Renal cortex interstitium (tissue), 15 donors: ENCODE results near the gene GRIN2B. TPM values are rescaled to one million over a fixed set of nuclear protein-coding genes. Genes with fewer than 3 reads are reported as not detected.

Experiments used
- DNase-seq, 11 donors: peaks; one replicate each; pipeline ENCODE4 v3.0.0-alpha.2; 2013; ENCODE audit warnings: low read depth in 9 of 11, low spot score in 4 of 11; ENCODE audit errors: extremely low read depth in 1 of 11
- long read RNA-seq, 16 experiments: transcript quantifications; one replicate each; lab custom pipeline, GENCODE V29; 2026
- polyA plus RNA-seq, 3 donors: library from polyadenylated mRNA; unstranded; fragments of 120-200 nt; gene quantifications; one replicate each; pipeline ENCODE4 v1.2.1, GENCODE V29; 2013; ENCODE audit not compliant: insufficient read length in 3 of 3

GRIN2B gene
- 1 to 10 TPM in 2 of 3 donors, under 1 TPM in 1; 0.79 to 2.5 (median 1.0) TPM for polyA plus RNA-seq
- long read RNA-seq, donor 1 = 0 reads
- long read RNA-seq, donor 2 = 0 reads
- long read RNA-seq, donor 3 = 0 reads
- long read RNA-seq, donor 4 = 0 reads
- long read RNA-seq, donor 5 = 0 reads
- long read RNA-seq, donor 6 = 0 reads
- long read RNA-seq, donor 7 = 0 reads
- long read RNA-seq, donor 8 = 0 reads
- long read RNA-seq, donor 9 = 0 reads
- long read RNA-seq, donor 10 = 0 reads
- long read RNA-seq, donor 11 = 0 reads
- long read RNA-seq, donor 12 = 0 reads
- long read RNA-seq, donor 13 = 0 reads
- long read RNA-seq, donor 14 = 0 reads
- long read RNA-seq, donor 15 = 0 reads
- long read RNA-seq, donor 16 = 0 reads

DNA sequence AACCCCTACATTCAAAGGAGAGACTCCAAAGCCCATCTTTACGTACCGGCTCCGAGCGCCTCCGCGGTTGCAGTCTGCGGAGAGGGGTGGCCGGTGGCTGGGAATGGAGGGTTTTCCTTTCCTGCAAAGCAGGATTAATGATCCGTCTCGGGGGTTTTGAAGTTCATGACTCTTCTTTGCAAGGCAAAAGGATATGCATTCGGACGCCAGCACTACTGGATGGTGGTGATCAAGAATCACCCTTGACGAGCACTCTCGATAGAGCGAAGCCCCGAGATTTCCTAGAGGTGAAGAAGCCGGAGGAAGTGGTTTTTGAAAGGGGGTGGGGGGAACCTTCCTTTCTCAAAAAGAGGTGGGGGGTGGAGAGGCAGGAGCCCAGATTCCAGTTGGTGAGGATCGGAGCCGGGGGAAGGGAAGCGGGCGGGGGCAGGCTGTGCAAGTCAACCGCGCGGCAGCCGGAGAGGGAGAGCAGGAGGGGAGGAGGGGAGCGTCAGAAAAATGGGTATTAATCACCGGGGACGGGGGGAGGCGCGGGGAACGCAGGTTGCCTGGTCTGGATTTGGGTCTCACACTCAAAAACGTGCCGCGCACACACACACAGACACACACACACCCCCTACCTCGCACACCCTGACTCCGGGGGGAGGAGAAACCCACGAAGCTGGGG lies at the start of gene GRIN2B:
GRIN2B (minus strand) TSS at position 307 of the 667 bp plus-strand sequence. CDS start 115,394 bp downstream, outside the sequence.
- DNase-seq = peak in 7 of 11 donors; percentile 28 to 52 (median 45)

DNA sequence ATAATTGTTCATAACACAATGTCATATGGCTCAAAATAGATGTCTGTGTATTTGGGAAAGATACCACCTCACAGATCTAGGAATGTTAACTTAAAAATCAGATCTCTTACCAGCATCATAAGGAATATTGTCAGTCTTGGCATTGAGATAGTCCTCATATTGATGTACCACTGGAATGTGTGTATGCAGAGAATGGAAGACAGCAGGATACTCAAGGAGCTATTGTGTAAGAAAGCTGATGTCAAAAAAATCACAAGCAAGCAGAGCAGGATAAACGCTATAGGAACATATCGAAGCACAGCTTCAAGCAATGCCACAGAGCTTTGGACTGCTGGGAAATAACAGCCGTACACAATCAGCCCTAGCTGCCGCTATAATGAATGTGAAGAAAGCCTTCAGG lies 45.1 kb upstream of the GRIN2B start:
- DNase-seq = no peak

DNA sequence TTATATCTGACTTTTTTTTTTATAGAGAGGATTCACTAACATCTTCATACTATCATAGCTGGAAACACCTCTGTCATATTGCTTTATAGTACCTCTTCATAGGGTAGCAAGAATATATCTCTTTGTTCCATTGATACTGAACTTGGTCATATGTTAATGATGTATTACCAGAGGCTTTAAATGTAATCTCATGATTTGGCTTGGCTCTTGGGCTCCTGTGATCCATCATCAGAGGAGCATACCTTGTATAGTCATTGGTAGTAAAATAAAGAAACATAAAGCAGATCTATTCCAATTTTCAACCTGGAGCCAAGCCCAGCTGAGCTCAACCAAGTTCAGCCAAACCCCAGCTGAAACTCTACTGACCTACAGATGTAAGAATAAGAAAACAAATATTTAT lies 43.2 kb upstream of the GRIN2B start:
- no peak for DNase-seq

DNA sequence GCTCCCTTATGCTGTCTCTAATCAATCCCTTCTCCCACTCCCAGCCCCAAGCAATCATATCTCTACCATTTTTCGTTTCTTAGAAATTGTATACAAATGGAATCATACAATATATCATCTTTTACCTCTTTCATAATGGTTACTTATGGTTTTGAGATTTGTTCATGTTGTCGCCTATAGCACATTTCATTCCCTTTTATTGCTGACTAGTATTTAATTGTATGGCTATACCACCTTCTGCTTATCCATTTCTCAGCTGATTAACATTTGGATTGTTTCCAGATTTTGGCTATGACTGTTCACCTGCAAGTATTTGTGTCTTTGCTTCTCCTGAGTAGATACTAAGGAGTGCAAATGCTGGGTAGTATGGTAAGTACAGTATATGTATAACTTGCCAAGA lies 36.7 kb upstream of the GRIN2B start:
- DNase-seq = no peak

DNA sequence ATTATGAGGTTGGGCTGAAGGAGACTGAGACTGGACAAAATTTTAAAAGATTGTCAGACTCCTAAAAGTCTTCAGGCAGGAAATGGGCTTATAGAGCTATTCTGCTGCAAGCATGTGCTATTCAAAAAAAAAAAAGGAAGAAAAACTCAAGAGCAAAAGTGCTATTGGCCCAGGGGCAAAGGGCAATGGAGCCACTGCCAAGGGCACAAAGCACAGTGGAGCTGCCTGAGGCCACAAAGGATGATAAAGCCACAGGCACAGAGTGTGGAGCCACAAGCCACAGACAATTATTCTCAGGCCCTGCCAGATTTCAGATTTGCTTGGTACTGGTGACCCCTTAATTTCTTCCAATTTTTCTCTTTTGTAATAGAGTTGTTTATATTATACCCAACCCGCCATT lies 29.6 kb upstream of the GRIN2B start:
- no peak for DNase-seq

DNA sequence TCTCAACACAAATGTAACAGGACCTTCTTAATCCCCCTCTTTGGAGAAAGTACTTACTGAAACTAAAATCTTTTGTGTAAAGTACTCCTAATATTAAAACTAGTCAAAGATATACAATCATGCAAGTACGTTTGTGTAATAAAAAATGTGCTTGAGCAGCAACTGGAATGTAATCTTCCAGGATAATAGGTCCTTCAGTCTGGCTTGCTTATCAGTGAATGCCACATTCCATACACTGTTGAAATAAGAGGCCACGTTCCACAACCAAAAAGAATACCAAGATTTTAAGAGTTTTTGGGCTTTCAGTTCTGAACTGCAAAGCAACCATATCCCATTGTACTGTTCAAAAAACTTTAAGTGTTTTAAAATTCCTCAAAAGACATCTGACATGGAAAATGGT lies 26.2 kb upstream of the GRIN2B start:
- DNase-seq = no peak

DNA sequence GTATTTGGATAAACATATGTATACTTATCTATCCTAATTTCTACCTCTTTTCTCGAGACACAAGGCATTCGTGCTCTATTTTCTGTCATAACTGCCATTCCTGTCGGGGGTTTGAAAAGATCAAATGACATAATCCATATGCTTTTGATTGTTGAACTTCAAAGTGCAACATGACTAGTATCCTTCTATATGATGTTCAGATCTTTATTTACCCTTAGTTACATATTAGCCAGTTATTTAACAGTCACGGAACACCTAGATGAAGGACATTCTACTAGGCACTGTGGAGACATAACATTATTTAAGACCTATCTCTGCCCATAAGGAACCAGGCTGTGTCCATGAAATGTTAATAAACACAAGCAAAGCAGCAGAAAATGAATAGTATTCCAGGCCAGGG lies 11.2 kb upstream of the GRIN2B start:
- no peak for DNase-seq

DNA sequence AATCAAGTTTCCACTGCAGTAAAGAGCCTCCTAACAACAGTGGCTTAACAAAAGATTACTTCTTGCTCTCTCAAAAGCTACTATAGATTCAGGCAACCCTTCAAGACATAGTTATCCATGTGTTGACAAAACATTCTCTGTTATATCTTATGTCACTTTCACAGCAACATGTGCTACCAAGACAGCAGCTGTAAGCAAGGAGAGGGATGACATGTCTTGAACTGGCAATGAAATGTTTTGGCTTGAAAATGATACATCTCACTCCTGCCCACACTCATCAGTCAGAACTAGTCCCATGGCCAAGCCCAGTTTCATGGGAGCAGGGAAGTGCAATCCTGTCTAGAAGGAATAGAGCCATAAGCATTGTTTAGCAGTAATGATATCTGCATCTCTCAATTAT lies 10.7 kb upstream of the GRIN2B start:
- no peak for DNase-seq

DNA sequence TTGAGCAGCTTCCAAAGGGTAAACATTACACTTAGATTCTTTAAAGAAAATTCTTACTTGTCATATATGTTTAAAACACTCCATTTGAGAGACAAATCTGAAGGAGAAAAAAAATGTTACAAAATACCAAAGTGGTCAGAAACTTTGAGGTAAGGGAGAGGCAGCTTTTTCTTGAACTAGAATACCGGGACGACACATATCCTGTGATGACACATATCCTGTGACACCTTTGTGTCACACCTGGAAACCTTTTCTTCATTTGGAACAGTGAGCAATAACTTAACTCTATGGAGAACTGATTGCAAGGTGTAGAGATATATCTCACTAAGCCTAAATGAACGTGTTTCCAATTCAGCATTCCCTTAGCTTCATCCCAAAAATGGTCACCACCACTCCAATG lies 4.6 kb upstream of the GRIN2B start:
- DNase-seq = no peak

DNA sequence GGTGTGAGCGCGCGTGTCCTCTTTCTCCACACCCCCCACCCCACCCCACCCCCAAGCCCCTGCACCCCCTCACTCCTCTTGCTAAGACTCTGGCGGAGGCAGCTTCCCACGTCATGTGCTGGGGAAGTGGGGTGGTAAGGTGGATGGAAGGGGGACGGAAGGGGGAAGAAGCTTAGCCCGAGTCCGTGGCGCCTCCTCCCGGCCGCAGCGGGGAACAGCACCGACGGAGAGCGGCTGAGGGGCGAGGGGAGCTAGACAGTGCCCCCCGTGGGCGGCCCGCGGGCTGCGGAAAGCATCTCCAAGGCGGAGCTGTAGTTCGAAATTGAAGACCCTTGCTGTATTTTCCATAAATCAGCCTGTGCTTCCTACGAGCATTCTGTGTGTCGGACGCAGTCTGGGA lies 588 bp upstream of the GRIN2B start:
- DNase-seq = peak in 4 of 11 donors; percentile 27 to 42 (median 36)

DNA sequence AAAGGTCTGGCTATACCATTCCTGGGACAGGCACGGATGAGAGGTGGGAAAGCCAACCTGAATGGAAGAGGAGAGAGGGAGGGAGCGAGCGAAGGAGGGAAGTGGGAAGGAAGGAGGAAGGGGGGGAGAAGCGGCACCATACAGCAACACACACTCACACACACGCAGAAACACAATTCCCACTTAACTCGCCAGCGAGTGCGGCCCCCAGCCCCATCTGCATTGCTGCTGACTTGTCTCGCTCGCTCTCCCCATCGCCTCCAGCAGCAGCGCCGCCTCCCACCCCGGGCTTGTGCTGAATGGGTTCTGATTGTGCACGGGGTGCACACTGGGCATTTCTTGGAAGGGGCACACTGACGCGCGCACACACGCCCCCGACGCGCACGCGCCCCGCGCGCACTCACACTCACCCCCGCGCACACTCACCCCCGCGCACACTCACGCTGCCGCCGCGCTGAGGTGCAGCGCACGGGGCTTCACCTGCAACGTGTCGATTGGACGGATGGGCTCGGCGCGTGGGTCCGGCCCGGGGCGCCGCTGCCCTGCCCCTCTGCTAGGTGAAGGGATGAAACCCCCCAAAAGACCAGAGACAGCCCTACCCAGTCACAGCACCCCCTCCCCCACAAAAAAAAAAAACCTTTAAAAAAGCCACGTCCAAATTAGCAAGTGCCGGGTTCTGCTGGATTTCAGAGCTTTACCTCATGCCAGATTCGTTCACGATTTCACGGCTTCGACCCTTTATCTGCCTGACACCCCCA lies 685 bp downstream of the GRIN2B start:
- peak in 3 of 11 donors; percentile 19 to 37 (median 25) for DNase-seq

DNA sequence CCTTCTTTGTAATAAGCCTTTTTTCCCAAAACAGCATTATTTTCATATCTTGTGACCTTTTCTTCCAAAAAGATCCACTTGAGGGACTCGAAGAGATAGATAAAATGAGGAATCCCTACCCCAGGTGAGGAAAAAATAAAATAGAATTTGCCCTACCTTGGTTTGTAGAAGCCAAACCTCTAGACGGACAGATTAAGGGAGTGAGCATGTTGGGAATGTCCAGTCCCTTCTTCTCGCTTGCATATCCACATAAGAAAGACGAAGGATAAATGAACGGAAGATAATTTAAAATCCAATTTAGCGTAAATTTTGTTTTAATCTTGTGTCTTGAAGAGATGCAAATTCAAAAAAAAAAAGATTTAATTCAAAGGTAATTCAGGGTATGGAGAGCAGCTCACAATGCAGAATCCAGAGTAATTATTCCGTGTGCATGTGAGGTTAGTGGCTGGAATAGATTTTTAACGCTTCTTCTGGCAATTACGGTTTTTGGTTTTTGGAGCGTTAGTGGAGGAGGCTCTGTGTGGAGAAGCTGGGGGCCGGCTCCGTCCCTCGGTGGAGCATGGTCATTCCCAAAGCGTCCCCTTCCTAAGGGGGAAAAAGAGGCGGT lies 1.5 kb downstream of the GRIN2B start:
- no peak for DNase-seq

DNA sequence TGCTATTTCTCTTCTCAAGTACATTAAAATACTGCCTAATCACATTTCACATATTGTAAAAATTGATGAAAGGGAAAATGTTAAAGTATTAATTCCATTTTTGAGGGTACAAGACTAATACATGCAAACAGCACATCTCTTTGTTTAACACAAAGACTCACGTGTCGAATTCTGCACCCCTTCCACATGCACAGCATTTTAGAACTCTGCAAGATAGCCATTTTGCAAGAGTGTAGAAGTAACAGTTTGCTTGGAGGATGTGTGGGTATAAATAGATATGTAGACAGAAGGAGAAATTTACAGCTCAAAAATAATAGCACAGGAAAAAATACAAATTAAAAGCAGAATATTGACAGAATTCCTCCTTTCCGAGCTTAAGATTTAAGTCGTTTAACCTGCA lies 2.5 kb downstream of the GRIN2B start:
- no peak for DNase-seq

DNA sequence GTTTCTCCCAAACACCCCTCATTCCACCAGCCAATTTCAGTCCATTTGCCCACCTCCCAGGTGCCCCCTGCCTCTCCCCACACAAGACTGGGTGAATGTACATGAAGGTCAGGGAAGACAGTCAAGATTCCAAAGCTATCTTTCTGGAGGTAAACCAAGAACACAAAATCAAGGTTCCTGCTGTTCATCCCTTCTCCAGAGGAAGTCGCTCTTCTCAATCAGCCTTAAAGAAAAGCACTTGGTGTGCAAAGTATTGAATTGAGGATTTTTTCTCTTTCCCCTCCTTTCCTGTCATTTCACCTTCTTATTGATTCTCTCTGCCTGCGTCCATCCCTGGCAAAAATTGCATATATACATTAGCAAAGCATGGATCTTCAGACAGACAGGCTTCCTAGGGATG lies 4.5 kb downstream of the GRIN2B start:
- DNase-seq = no peak

DNA sequence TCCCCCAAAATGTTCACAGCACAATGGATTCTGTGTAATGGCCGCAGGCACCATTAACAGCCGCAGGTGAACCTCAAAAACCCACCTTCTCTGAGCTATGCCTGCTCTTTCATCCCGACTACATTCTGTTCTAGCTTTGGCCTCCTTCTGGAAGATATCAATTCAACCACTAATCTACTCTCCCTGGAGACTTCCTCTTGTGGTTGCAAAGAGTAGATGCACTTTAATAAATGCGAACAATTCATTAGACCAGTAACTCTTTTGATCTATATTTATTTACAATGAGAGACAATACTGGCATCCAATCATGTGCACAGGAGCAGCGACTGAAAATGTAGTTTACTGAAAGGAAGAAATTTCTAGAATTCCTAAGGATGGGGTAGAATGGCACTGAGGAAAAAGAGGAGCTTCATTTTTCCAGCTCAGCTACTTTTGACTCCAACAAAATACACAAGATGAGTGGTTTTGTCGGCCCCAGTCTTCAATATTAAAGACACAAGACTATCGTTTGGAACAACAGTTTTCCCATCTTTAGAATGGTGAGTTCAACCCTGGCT lies 5.3 kb downstream of the GRIN2B start:
- no peak for DNase-seq

DNA sequence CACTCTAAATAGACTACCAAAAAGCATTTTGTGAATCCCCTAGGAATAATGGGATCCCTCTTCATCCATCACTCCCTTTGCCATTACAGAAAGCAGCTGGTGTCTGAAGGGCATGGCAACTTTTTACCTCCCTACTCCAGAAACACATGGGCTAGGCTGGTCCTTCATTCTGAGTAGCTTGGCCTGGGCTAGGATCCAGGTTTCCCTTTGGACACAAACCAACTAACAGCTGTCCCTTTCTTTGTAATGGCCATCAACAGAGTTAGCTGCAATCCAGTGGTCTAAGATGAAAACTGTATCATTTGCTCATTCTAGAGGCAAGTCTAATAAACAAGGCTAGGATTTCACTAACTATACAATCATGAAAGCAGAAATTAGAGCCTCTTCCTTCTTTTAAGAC lies 7.4 kb downstream of the GRIN2B start:
- no peak for DNase-seq

DNA sequence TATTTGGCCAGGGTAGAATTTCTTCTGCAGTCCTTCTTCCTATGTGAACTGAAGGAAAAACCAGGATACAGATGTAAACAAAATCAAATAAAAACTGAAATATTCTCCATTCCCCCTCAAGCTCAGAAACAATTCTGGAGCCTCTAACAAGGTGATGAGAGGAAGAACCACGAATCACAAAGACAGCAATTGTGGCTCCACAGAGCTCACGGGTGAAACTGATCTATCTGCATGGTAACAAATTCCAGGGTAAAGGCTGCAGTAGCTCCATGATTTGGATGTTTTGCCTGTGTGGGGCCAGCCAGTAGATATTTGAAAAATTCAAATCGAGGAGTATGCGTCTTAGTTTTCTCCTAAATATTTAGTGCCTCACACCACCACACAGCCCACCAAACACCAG lies 10.6 kb downstream of the GRIN2B start:
- DNase-seq = no peak

DNA sequence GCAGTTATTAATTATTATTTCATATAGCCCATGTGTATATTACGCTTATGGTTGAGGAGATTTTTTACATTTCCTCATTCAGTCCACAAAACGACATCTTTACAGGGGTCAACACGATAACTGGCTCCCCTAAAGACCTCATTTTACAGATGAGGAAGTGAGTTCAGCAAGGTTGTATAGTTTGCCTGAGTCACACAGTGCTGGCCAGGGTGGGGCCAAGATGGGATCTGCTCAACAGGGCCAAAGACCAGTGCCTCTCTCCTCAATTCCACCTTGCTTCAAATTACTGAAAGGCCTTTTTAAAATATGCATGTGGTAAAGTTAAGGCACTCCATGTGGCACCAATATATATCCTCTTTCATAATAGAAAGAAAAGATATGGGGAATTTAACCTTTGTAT lies 13.1 kb downstream of the GRIN2B start:
- no peak for DNase-seq

DNA sequence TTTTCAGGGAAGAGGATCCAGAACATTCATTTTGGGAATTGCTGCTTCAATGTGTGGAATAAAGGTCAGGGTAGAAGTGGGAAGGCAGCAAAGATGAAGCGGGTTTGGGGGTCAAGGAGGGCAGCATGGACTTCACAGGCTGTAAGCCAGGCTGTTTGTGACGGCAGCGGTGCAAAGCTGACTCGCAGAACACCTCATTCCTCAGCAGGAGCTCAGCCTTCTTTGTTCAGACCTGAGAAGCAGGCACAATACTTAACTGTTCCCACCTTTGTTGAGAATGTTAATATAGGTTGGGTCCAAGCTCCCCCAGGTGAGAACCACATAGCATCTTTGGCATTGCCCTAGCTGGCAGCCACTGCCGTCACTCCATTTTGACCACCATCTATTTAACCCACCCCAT lies 16.7 kb downstream of the GRIN2B start:
- DNase-seq = no peak
